Neural cell (in vitro differentiated cells): ENCODE data around the gene GPR22. TPM values are rescaled to one million over a fixed set of nuclear protein-coding genes. Genes with fewer than 3 reads are reported as not detected.

Experiments used
- H2AFZ ChIP-seq: fragments of 200-600, 300-800 bp; sonication (generic), shearing (Covaris generic); 2 replicates; pipeline ENCODE4 v1.6.0; 2014; ENCODE audit warnings: low read depth, mild to moderate bottlenecking, antibody characterized with exemption, low read length, moderate library complexity
- H3F3A ChIP-seq: fragments of 200-600 bp; shearing (Covaris generic); 2 replicates; pipeline ENCODE4 v1.6.1; 2016; ENCODE audit warnings: mild to moderate bottlenecking, moderate library complexity, mixed read lengths, antibody characterized with exemption, low read length; ENCODE audit not compliant: insufficient read depth, poor library complexity, severe bottlenecking
- H3K27ac ChIP-seq: fragments of 200-600, 300-800 bp; sonication (generic), shearing (Covaris generic); 2 replicates; pipeline ENCODE4 v1.5.1; 2014; ENCODE audit warnings: mild to moderate bottlenecking, low read length, moderate library complexity
- H3K27me3 ChIP-seq: fragments of 300-800, 200-600 bp; sonication (generic), shearing (Covaris generic); 2 replicates; pipeline ENCODE4 v1.6.0; 2014; ENCODE audit warnings: mild to moderate bottlenecking, low read depth, low read length, moderate library complexity; ENCODE audit not compliant: insufficient read depth
- H3K36me3 ChIP-seq: fragments of 300-800, 200-600 bp; sonication (generic), shearing (Covaris generic); 2 replicates; pipeline ENCODE4 v1.5.1; 2014; ENCODE audit warnings: mild to moderate bottlenecking, antibody characterized with exemption, low read length, moderate library complexity; ENCODE audit not compliant: insufficient read depth
- H3K4me2 ChIP-seq: fragments of 300-800, 200-600 bp; sonication (generic), shearing (Covaris generic); 2 replicates; pipeline ENCODE4 v1.6.0; 2014; ENCODE audit warnings: mild to moderate bottlenecking, low read length
- H3K4me3 ChIP-seq: fragments of 300-800, 200-600 bp; sonication (generic), shearing (Covaris generic); 2 replicates; pipeline ENCODE4 v1.5.1; 2014; ENCODE audit warnings: mild to moderate bottlenecking, low read length, moderate library complexity
- H3K79me2 ChIP-seq: fragments of 200-600 bp; shearing (Covaris generic); replicated peaks from 2 replicates; pipeline ENCODE4 v1.6.0; 2014; ENCODE audit warnings: mild to moderate bottlenecking, low read length, moderate library complexity; ENCODE audit not compliant: insufficient read depth
- H3K9ac ChIP-seq: fragments of 300-800, 200-600 bp; sonication (generic), shearing (Covaris generic); 2 replicates; pipeline ENCODE4 v1.6.1; 2016; ENCODE audit warnings: mild to moderate bottlenecking, low read length, mixed read lengths
- H3K9me2 ChIP-seq: fragments of 200-600 bp; shearing (Covaris generic); 2 replicates; pipeline ENCODE4 v1.6.1; 2016; ENCODE audit warnings: mild to moderate bottlenecking, low read length, mixed read lengths; ENCODE audit not compliant: insufficient read depth
- H3K9me3 ChIP-seq: fragments of 200-600, 300-800 bp; sonication (generic), shearing (Covaris generic); 2 replicates; pipeline ENCODE4 v1.6.1; 2016; ENCODE audit warnings: mild to moderate bottlenecking, mixed run types, low read length, moderate library complexity, mixed read lengths
- H4K20me1 ChIP-seq: fragments of 200-600 bp; shearing (Covaris generic); 2 replicates; pipeline ENCODE4 v1.6.1; 2016; ENCODE audit warnings: mild to moderate bottlenecking, mixed run types; ENCODE audit not compliant: insufficient read depth
- EP300 ChIP-seq: fragments of 450-650 bp; conservative IDR thresholded peaks from 2 replicates; pipeline ENCODE4 v1.6.1; 2014; ENCODE audit warnings: antibody characterized with exemption, mild to moderate bottlenecking, moderate library complexity; ENCODE audit not compliant: poor library complexity, severe bottlenecking
- EZH2 ChIP-seq: fragments of 200-600, 300-800 bp; shearing (Covaris generic), sonication (generic); IDR thresholded peaks from 2 replicates; pipeline ENCODE4 v1.6.1; 2014; ENCODE audit warnings: antibody characterized with exemption, low read length, borderline replicate concordance, mild to moderate bottlenecking; ENCODE audit not compliant: insufficient read depth, poor library complexity, severe bottlenecking
- MXI1 ChIP-seq: fragments of 450-650 bp; conservative IDR thresholded peaks from 2 replicates; pipeline ENCODE4 v1.6.1; 2014; ENCODE audit warnings: antibody characterized with exemption, mild to moderate bottlenecking; ENCODE audit not compliant: poor library complexity, severe bottlenecking
- POLR2AphosphoS5 ChIP-seq: IDR thresholded peaks from 2 replicates; pipeline ENCODE4 v1.6.1; 2012
- RAD21 ChIP-seq: fragments of 450-650 bp; conservative IDR thresholded peaks from 2 replicates; pipeline ENCODE4 v1.6.1; 2014; ENCODE audit warnings: antibody characterized with exemption, mild to moderate bottlenecking, moderate library complexity
- SMC3 ChIP-seq: fragments of 450-650 bp; conservative IDR thresholded peaks from 2 replicates; pipeline ENCODE4 v1.6.1; 2014; ENCODE audit warnings: antibody characterized with exemption, mild to moderate bottlenecking, moderate library complexity; ENCODE audit not compliant: poor library complexity
- TAF1 ChIP-seq: IDR thresholded peaks from 2 replicates; pipeline ENCODE4 v1.6.1; 2012; ENCODE audit warnings: low read depth
- polyA plus RNA-seq: library from polyadenylated mRNA; depleted of rRNA; stranded (reverse); fragments of >200 nt; gene quantifications from 2 replicates; pipeline ENCODE4 v1.2.3, GENCODE V29; 2014
- TF ChIP-seq, protein P1 (sequence below): fragments of 450-650 bp; IDR thresholded peaks from 2 replicates; pipeline ENCODE4 v1.5.1; 2014; ENCODE audit warnings: antibody characterized with exemption, mild to moderate bottlenecking, moderate library complexity; ENCODE audit not compliant: poor library complexity, severe bottlenecking
- TF ChIP-seq, protein P2 (sequence below): IDR thresholded peaks from 2 replicates; pipeline ENCODE4 v1.6.1; 2012; ENCODE audit warnings: borderline replicate concordance

Gene GPR22
- polyA plus RNA-seq, 1 donor from 2014 or later: 64.1 TPM

DNA sequence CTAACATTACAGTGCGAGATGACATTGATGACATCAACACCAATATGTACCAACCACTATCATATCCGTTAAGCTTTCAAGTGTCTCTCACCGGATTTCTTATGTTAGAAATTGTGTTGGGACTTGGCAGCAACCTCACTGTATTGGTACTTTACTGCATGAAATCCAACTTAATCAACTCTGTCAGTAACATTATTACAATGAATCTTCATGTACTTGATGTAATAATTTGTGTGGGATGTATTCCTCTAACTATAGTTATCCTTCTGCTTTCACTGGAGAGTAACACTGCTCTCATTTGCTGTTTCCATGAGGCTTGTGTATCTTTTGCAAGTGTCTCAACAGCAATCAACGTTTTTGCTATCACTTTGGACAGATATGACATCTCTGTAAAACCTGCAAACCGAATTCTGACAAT is 4.3 kb downstream of the GPR22 start:
- peaks cover 19% of the 10 kb centered on the region for H3K79me2 ChIP-seq
- peaks cover 2% of the 10 kb centered on the region for H3K9me2 ChIP-seq
- H3K9me3 ChIP-seq: no peaks in the 10 kb centered on the region
- no peak overlapping the region for H2AFZ ChIP-seq
- no peaks in the 10 kb centered on the region for H3F3A ChIP-seq
- peak overlapping the region; percentile 66 for H3K4me3 ChIP-seq
- peak overlapping the region; percentile 10 for H3K27ac ChIP-seq
- H3K27me3 ChIP-seq: no peaks in the 10 kb centered on the region
- no peak for TF ChIP-seq EP300
- no peak for TF ChIP-seq TAF1
- TF ChIP-seq EZH2: no peak
- no peak for TF ChIP-seq RAD21
- TF ChIP-seq MXI1: no peak
- TF ChIP-seq, protein P1, sequence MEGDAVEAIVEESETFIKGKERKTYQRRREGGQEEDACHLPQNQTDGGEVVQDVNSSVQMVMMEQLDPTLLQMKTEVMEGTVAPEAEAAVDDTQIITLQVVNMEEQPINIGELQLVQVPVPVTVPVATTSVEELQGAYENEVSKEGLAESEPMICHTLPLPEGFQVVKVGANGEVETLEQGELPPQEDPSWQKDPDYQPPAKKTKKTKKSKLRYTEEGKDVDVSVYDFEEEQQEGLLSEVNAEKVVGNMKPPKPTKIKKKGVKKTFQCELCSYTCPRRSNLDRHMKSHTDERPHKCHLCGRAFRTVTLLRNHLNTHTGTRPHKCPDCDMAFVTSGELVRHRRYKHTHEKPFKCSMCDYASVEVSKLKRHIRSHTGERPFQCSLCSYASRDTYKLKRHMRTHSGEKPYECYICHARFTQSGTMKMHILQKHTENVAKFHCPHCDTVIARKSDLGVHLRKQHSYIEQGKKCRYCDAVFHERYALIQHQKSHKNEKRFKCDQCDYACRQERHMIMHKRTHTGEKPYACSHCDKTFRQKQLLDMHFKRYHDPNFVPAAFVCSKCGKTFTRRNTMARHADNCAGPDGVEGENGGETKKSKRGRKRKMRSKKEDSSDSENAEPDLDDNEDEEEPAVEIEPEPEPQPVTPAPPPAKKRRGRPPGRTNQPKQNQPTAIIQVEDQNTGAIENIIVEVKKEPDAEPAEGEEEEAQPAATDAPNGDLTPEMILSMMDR: no peak
- TF ChIP-seq, protein P2, sequence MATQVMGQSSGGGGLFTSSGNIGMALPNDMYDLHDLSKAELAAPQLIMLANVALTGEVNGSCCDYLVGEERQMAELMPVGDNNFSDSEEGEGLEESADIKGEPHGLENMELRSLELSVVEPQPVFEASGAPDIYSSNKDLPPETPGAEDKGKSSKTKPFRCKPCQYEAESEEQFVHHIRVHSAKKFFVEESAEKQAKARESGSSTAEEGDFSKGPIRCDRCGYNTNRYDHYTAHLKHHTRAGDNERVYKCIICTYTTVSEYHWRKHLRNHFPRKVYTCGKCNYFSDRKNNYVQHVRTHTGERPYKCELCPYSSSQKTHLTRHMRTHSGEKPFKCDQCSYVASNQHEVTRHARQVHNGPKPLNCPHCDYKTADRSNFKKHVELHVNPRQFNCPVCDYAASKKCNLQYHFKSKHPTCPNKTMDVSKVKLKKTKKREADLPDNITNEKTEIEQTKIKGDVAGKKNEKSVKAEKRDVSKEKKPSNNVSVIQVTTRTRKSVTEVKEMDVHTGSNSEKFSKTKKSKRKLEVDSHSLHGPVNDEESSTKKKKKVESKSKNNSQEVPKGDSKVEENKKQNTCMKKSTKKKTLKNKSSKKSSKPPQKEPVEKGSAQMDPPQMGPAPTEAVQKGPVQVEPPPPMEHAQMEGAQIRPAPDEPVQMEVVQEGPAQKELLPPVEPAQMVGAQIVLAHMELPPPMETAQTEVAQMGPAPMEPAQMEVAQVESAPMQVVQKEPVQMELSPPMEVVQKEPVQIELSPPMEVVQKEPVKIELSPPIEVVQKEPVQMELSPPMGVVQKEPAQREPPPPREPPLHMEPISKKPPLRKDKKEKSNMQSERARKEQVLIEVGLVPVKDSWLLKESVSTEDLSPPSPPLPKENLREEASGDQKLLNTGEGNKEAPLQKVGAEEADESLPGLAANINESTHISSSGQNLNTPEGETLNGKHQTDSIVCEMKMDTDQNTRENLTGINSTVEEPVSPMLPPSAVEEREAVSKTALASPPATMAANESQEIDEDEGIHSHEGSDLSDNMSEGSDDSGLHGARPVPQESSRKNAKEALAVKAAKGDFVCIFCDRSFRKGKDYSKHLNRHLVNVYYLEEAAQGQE: no peak
- no peak for TF ChIP-seq SMC3
- TF ChIP-seq POLR2AphosphoS5: no peak
- no peak overlapping the region for H3K9ac ChIP-seq
- H3K36me3 ChIP-seq: no peaks in the 10 kb centered on the region
- no peaks in the 10 kb centered on the region for H4K20me1 ChIP-seq
- peak overlapping the region; percentile 72 for H3K4me2 ChIP-seq

DNA sequence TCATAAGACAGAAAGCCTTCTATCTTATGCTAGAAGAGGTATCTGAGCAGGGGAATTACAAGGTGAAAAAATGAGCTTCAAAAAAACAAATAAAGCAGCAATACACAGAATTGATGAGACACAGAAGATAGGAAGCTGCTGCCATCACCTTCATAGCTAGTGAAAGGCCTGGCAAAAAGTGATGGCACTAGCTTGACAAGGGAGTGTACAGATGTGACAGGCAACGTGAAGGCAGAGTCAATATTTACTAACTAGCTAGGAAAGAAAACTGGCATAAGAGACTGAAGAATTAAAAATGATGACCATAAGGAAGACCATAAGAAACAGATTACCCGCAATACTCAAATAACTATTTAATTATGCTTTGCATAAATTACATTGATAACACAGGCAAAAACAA is 9.4 kb downstream of the GPR22 start:
- Histone ChIP-seq H4K20me1 (no peaks in the 10 kb centered on the region), H3K9ac (no peak overlapping the region), H2AFZ (no peak overlapping the region), H3F3A (no peaks in the 10 kb centered on the region), H3K9me3 (no peaks in the 10 kb centered on the region), H3K4me3 (no peak overlapping the region), H3K9me2 (peaks cover 7% of the 10 kb centered on the region), H3K27ac (no peak overlapping the region), H3K79me2 (peaks cover 3% of the 10 kb centered on the region), H3K36me3 (no peaks in the 10 kb centered on the region), H3K4me2 (no peak overlapping the region), H3K27me3 (no peaks in the 10 kb centered on the region)
- no peak for TF ChIP-seq SMC3
- no peak for TF ChIP-seq EZH2
- TF ChIP-seq TAF1: no peak
- TF ChIP-seq MXI1: no peak
- TF ChIP-seq, protein P1: no peak
- TF ChIP-seq, protein P2: no peak
- no peak for TF ChIP-seq POLR2AphosphoS5
- TF ChIP-seq EP300: no peak
- no peak for TF ChIP-seq RAD21
